ENCODE measurements around the gene NT5C3B. TPM values are rescaled to one million over a fixed set of nuclear protein-coding genes. Genes with fewer than 3 reads are reported as not detected.

NT5C3B gene
- polyA plus RNA-seq, 1 donor from 2014 or later: 272 TPM

DNA sequence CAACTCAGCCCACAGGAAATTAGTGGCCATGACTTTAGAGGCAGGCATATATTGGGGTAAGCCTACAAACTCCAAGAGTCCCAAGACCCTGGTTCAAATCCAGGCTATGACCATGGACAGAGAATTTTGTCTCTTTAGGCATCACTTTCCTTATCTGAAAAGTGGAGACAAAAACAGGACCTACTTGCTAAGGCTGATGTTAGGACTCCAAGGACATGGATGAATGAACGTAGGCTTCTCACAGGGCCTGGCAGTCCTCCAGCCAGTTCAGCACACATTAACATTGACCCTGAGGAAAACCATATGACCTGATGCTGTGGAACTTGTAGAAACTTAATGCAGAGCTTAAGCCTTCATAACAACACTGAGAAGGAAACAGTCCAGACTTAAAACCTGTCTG lies 21.8 kb downstream of the NT5C3B start:
- H3K36me3 ChIP-seq (ENCODE audit: insufficient read depth, low read length): no peaks in the 10 kb centered on the region
- TF ChIP-seq RAD21 (conservative IDR thresholded peaks at IDR 0.05): no peak
- no peak for TF ChIP-seq POLR2AphosphoS5 (IDR thresholded peaks at IDR 0.05)
- no peak for TF ChIP-seq EP300 (conservative IDR thresholded peaks at IDR 0.05; ENCODE audit: poor library complexity, severe bottlenecking)
- TF ChIP-seq, protein P1, sequence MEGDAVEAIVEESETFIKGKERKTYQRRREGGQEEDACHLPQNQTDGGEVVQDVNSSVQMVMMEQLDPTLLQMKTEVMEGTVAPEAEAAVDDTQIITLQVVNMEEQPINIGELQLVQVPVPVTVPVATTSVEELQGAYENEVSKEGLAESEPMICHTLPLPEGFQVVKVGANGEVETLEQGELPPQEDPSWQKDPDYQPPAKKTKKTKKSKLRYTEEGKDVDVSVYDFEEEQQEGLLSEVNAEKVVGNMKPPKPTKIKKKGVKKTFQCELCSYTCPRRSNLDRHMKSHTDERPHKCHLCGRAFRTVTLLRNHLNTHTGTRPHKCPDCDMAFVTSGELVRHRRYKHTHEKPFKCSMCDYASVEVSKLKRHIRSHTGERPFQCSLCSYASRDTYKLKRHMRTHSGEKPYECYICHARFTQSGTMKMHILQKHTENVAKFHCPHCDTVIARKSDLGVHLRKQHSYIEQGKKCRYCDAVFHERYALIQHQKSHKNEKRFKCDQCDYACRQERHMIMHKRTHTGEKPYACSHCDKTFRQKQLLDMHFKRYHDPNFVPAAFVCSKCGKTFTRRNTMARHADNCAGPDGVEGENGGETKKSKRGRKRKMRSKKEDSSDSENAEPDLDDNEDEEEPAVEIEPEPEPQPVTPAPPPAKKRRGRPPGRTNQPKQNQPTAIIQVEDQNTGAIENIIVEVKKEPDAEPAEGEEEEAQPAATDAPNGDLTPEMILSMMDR (IDR thresholded peaks at IDR 0.05; ENCODE audit: poor library complexity, severe bottlenecking): no peak
- TF ChIP-seq, protein P2, sequence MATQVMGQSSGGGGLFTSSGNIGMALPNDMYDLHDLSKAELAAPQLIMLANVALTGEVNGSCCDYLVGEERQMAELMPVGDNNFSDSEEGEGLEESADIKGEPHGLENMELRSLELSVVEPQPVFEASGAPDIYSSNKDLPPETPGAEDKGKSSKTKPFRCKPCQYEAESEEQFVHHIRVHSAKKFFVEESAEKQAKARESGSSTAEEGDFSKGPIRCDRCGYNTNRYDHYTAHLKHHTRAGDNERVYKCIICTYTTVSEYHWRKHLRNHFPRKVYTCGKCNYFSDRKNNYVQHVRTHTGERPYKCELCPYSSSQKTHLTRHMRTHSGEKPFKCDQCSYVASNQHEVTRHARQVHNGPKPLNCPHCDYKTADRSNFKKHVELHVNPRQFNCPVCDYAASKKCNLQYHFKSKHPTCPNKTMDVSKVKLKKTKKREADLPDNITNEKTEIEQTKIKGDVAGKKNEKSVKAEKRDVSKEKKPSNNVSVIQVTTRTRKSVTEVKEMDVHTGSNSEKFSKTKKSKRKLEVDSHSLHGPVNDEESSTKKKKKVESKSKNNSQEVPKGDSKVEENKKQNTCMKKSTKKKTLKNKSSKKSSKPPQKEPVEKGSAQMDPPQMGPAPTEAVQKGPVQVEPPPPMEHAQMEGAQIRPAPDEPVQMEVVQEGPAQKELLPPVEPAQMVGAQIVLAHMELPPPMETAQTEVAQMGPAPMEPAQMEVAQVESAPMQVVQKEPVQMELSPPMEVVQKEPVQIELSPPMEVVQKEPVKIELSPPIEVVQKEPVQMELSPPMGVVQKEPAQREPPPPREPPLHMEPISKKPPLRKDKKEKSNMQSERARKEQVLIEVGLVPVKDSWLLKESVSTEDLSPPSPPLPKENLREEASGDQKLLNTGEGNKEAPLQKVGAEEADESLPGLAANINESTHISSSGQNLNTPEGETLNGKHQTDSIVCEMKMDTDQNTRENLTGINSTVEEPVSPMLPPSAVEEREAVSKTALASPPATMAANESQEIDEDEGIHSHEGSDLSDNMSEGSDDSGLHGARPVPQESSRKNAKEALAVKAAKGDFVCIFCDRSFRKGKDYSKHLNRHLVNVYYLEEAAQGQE (IDR thresholded peaks at IDR 0.05; ENCODE audit: borderline replicate concordance): no peak
- TF ChIP-seq TAF1 (IDR thresholded peaks at IDR 0.05; ENCODE audit: low read depth): no peak
- TF ChIP-seq EZH2 (IDR thresholded peaks at IDR 0.05; ENCODE audit: borderline replicate concordance, insufficient read depth, low read length, poor library complexity, severe bottlenecking): no peak
- TF ChIP-seq SMC3 (conservative IDR thresholded peaks at IDR 0.05; ENCODE audit: poor library complexity): no peak
- no peak for TF ChIP-seq MXI1 (conservative IDR thresholded peaks at IDR 0.05; ENCODE audit: poor library complexity, severe bottlenecking)
- peaks cover 3% of the 10 kb centered on the region for H3K79me2 ChIP-seq (replicated peaks; ENCODE audit: insufficient read depth, low read length)
- H3K4me3 ChIP-seq (ENCODE audit: low read length): no peak overlapping the region
- no peaks in the 10 kb centered on the region for H3F3A ChIP-seq (ENCODE audit: insufficient read depth, low read length, poor library complexity, severe bottlenecking)
- H3K4me2 ChIP-seq (ENCODE audit: low read length): no peak overlapping the region
- H3K9ac ChIP-seq (ENCODE audit: low read length): no peak overlapping the region
- H3K27ac ChIP-seq (ENCODE audit: low read length): no peak overlapping the region
- no peaks in the 10 kb centered on the region for H3K27me3 ChIP-seq (ENCODE audit: insufficient read depth, low read depth, low read length)
- no peaks in the 10 kb centered on the region for H3K9me2 ChIP-seq (ENCODE audit: insufficient read depth, low read length)
- no peaks in the 10 kb centered on the region for H4K20me1 ChIP-seq (ENCODE audit: insufficient read depth)
- no peaks in the 10 kb centered on the region for H3K9me3 ChIP-seq (ENCODE audit: low read length)
- H2AFZ ChIP-seq (ENCODE audit: low read depth, low read length): no peak overlapping the region

DNA sequence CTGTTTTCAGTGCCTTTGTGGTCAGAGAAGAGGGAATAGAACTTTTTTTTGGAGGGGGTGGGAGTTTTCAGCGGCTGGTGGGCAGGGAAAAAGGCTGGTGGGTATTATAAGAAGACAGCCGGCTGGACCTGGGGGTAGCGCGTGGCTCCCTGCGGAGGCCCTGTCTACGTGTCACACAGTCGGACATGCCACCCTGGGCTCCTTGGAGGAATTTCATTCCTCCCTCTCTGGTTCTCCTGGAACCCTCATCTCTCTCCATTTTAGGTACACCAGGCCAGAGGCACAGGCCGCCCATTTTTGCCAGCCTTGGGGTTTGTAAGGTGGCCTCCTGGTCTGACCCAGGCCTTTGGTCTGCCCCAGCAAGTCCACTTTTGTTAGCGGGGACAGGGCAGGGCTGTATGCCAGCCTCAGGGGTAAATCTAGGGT lies 22.3 kb downstream of the NT5C3B start:
- Histone ChIP-seq H3F3A (ENCODE audit: insufficient read depth, low read length, poor library complexity, severe bottlenecking) (no peaks in the 10 kb centered on the region), H3K79me2 (replicated peaks; ENCODE audit: insufficient read depth, low read length) (peaks cover 3% of the 10 kb centered on the region), H3K4me2 (ENCODE audit: low read length) (no peak overlapping the region), H3K9ac (ENCODE audit: low read length) (no peak overlapping the region), H3K27ac (ENCODE audit: low read length) (no peak overlapping the region), H2AFZ (ENCODE audit: low read depth, low read length) (no peak overlapping the region), H3K9me3 (ENCODE audit: low read length) (no peaks in the 10 kb centered on the region), H3K36me3 (ENCODE audit: insufficient read depth, low read length) (no peaks in the 10 kb centered on the region), H3K4me3 (ENCODE audit: low read length) (no peak overlapping the region), H3K27me3 (ENCODE audit: insufficient read depth, low read depth, low read length) (no peaks in the 10 kb centered on the region), H4K20me1 (ENCODE audit: insufficient read depth) (no peaks in the 10 kb centered on the region), H3K9me2 (ENCODE audit: insufficient read depth, low read length) (no peaks in the 10 kb centered on the region)
- no peak for TF ChIP-seq SMC3 (conservative IDR thresholded peaks at IDR 0.05; ENCODE audit: poor library complexity)
- TF ChIP-seq, protein P2 (IDR thresholded peaks at IDR 0.05; ENCODE audit: borderline replicate concordance): no peak
- no peak for TF ChIP-seq MXI1 (conservative IDR thresholded peaks at IDR 0.05; ENCODE audit: poor library complexity, severe bottlenecking)
- no peak for TF ChIP-seq EP300 (conservative IDR thresholded peaks at IDR 0.05; ENCODE audit: poor library complexity, severe bottlenecking)
- no peak for TF ChIP-seq TAF1 (IDR thresholded peaks at IDR 0.05; ENCODE audit: low read depth)
- no peak for TF ChIP-seq RAD21 (conservative IDR thresholded peaks at IDR 0.05)
- no peak for TF ChIP-seq EZH2 (IDR thresholded peaks at IDR 0.05; ENCODE audit: borderline replicate concordance, insufficient read depth, low read length, poor library complexity, severe bottlenecking)
- TF ChIP-seq, protein P1 (IDR thresholded peaks at IDR 0.05; ENCODE audit: poor library complexity, severe bottlenecking): no peak
- TF ChIP-seq POLR2AphosphoS5 (IDR thresholded peaks at IDR 0.05): no peak

All from neural cell (in vitro differentiated cells).